ENCODE data around the gene LY86.
A peak's percentile ranks its signal among the peaks of the same experiment; 100 is the strongest.

Gene LY86

DNA sequence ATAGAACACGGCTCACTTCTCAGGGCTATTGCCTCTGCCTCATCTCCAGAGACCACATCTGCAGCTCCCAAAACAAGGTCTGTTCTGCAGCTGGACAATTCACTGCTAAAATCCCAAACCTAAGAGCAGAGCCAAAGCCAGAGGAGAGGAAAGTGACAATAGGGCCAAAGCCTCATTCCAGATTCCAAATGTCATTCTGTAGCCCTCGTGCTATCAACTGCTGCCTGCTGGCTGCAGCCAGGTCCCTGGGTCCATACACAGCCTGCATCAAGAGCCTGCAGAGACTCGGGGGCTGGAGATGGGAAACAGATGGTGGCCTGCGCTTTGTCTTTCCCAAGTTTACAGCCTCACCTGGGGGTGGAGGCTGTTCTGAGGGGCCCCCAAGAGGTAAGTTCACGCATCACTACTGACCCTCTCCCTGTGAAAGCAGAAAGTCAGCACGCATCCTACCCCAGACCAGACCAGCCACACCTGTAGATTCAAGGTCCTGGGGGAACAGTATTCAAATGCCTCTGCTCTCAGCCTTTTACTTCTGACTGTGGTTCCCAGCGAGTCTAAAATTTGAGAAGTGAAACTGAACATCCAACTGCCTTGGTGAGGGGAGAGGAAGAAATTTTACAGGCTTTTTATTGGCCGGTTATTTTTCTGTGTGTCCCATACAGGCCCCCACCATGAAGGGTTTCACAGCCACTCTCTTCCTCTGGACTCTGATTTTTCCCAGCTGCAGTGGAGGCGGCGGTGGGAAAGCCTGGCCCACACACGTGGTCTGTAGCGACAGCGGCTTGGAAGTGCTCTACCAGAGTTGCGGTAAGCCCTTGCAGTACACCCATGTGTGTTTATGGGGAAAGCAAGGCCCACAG, at the start of gene LY86:
TSS of gene LY86 (plus strand) at position 657 of the 860 bp plus-strand sequence. CDS start at position 672, 15 bp downstream.
- no peak for DNase-seq

DNA sequence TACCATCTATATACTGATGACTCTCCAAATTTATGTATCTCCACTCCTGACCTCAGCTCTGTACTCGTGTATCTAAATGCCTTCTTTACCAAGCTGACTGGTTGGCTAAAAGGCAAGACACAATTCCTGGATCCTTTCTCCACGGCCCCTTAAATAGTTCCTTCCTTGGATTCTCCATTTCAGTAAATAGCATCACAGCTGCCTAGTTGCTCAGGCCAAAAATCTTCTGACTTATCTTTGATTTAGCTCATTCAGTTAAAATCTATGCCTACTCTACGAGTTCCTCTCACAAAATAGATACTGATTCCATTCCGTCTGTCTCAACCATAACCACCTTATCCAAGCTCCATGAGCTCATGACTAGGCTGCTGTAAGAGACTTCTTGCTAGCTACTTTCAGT, 49.5 kb upstream of the LY86 start:
- no peak for DNase-seq

DNA sequence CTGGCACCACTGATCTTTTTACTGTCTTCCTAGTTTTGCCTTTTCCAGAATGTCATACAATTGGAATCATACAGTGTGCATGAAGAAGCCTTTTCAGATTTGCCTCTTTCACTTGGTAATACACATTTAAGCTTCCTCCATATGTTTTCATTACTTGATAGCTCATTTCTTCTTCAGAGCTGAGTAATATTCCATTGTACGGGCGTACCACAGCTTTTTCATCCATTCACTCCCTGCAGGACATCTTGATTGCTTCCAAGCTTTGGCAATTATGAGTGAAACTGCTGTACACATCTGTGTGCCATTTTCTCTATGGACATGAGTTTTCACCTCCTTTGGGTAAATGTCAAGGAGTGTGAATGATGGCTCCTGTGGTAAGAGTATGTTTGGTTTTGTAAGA, 46.2 kb upstream of the LY86 start:
- DNase-seq: no peak

DNA sequence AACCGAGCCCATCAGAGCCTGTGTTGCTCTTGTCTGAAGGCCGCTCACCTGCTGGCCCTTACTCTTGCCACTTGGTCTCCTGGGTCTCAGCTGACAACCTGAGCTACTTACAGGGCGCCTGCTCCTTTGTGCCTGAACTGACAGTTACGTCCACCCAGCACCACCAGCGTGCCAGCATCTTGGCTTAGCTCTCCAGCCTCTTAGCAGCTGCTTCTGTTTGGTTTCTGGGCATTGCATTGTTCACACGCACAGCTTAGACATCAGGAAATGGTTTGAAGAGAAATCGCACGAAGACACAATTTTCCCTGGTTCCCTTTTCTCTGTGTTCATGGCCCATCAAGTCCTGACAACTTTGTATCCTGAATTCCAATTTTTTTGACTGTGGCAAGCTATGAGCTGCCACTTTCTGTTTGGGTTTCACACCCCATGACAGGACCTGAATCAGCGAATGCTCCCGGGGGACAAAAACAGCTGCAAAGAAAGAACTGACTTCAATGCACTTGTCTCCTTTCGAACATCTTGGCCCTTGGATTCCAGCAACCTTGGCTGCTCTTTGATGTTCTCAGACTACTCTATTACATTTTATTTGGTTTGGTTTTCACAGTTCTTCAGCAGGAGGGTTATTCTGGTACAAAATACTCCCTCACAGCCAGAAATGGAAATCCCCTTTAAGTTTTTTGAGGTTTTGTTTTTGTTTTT, 45.2 kb upstream of the LY86 start:
- peak; percentile 70 for DNase-seq

DNA sequence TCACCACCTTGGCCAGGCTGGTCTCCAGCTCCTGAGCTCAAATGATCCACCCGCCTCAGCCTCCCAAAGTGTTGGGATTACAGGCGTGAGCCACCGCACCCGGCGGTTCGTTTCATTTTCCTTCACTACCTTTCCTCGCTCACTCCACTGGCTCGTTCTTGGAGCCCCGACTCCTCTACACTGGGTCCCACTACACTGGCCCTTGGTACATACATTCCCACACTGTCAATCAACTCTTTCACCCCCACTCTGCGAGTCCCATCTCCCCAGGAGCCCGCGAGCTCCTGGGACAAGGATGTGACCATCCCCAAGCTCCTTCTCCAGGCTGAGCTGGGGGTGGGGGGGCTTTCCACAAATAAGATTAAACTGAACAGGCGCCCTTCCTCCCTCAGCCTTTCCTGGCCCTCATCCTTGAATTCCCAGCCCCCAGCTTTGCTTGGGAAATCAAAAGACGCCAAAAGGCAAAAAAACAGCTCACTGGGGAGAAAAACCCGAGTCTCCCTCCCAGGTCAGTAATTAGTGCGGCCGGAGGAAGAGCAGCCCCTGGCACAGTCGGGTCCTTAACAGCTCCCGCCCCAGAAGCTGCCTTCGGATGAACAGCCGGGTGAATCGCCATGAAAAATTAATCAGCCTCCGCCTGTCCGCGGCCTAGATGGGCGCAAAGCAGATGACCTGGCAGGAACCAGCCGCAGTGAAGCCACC, 42.8 kb upstream of the LY86 start:
- DNase-seq: no peak

DNA sequence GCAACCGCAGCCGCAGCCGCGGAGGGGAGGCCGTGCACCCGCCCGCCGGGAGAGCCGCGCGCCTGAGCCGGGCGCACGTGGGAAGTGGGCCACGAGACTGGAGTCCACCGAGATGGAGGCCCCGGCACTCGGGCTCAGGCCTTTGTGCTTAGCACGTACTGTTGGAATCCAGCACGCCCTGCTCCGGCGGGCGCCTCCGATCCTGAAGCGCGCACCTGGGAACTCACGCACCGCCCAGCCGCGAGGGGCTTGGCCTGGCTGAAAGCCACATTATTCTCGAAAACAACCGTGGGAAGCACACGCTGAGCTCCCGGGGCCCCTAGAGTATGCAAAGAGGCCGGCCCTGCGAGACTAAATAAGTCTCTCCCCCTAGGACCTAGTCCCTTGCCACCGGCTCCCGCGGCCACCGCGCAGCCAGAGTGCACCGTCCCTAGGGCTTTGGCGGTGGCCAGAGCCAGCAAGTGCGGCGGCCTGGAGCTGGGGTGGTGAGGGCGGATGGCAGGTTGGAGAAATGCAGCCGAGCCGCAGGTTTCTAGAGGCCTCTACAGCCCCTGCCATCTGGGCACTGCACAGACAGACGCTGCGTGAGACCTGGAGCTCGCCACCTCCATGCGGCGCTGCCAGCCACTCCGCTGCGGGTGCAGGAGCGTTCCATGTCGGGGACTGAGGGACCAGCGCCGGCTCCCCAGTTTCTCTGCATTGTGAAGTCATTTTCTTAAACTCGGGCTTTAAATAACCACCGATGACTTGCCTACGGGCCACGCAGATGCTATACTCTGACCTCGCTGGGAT, 42.0 kb upstream of the LY86 start:
- peak; percentile 93 for DNase-seq

DNA sequence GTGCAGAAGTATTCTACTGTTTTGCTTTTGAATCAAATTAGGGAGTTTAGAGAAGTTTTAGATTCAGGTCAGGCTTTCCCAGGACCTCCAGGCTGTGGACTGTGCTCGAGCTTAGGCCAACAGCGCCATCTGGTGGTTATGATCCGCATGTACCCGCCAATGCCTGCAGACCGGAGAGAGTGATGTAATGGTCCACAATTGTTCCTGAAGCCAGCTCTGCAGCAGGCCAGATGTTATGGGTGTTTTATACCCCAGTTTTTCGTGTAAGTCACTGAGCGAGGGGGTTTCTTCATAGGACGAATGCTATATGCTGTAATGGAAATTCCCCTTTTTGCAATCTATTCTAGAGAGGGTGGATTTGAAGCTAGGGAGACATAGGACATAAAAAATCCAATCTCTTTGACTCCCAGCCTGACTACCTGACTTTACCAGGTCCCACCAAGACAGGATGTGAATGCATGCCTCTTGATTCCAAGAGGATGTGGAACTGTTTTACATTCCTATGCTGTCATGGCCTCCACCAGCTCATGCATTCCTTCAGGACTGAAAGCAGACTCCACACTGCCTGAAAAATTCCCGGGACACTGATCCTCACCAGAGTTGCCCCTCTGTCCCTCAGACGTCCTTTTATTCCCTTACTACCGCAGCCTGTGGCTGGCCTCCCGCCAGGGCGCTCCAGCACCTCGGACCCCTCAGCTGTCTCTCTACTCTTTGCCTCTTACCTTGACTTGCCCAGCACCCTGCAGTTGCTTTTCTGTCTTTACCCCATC, 41.2 kb upstream of the LY86 start:
- DNase-seq: peak; percentile 95

DNA sequence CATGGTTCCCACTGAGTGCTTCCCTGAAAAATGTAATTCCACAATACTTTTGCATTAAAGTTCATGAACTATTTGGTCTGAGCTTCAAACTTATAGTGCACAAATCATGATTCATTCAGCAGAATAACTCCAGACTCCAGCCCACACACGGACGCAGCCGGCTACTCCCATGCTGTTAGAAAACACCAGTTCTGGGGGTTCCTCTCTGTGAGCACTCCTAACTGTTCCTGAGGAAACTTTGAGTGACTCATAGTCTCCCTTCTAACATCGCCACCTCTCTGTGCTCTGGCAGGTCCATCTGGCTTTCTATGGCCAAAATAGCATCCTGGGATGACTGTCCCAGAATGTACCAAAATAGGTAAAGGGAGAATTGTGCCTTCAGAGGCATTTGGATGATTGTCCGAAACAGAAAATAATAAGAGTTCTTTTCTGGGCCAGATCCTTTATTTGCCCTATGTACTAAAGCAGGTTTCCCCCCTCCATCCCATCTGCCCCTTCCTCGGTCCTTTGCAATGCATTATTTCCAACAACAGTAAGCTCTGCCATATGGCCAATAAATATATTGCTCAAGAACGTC, 32.3 kb upstream of the LY86 start:
- DNase-seq: no peak

DNA sequence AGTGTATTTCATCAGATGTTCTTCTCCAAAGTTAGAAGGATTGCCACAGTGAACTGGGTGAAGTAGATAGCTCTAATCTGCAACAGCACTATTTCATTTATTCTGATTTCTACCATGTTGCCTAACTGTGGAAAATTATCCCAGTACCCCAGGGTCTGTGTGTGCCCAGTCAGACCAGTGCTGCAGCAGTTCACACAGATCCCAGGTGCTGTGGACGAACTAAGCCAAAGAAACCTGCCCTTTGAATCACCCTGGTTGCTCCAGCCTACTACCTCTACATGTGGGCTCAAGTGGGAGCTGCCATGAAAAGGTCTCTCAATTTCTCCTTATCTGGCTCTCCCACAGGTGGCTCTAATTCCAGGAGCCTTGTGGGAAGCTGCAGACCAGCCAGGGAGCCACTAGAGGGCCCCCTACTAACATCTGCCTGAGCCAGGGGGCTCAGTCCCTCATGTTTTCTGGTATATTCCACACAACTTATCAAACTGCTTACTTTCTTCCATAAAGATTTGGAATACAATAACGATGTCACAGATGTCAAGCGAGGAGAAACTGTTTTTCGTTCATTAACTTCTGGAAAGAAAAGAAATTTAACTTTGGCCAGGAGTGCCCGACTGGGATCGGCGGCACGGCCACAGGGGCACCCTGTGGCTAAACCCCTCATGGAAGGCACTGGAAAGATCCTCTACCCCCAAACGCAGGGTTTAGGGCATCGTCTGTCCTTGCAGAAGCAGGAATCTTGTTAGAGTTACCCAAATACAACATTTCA, 31.6 kb upstream of the LY86 start:
- DNase-seq: peak; percentile 72

DNA sequence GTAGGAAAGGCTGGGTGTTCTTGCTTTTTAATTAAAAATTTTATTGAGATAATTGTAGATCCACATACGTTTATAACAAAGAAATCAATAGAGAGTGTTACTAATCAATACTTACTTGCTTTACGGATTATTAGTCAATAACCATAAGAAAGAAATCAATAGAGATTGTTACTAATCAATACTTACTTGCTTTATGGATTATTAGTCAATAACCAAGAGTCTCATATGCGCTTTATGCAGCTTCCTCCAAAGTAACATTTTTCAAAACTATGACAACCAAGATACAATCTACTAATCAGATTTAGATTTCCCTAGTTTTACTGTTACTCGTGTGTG, 31.0 kb upstream of the LY86 start:
- no peak for DNase-seq

DNA sequence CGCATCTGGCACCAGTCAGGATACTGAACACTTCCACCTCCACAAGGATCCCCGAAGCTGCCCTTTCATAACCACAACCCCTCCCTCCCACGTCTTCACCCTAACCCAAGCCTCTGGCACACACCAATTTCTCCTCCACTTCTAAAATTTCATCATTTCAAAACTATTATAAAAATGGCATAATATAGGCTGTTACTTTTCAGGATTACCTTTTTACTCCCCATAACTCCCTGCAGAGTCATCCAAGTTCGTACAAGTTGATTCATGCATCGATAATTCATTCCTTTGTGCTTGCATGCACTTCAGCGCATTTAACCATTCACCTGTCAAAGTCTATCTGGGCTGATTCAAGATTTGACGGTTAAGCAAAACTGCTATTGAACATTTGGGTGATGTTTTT, 30.6 kb upstream of the LY86 start:
- peak; percentile 82 for DNase-seq

DNA sequence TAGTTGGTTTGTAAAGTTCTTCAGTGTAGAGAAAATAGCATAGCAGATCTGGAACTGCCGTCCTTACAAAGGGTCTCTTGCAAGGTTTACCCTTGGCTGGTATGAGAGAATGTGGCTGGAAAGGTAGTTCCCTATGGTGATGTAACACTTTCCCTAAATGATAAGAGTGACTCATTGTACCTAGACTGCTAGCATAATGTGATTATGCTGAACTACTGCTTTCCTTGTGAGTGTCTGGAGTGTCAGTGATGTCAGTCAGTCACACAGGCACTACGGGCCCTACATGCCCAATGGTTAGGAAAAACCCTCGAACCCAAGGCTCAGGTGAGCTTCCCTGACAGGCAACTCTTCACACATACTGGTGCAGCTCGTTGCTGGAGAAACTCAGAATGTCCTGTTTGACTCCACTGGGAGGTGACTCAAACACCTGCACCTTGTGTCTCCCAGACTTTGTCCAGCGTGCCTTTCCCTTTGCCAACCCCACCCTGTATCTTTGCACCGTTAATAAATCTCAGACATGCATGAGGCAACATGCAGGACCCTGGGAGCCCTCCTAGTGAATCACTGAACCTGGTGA, 28.4 kb upstream of the LY86 start:
- no peak for DNase-seq

DNA sequence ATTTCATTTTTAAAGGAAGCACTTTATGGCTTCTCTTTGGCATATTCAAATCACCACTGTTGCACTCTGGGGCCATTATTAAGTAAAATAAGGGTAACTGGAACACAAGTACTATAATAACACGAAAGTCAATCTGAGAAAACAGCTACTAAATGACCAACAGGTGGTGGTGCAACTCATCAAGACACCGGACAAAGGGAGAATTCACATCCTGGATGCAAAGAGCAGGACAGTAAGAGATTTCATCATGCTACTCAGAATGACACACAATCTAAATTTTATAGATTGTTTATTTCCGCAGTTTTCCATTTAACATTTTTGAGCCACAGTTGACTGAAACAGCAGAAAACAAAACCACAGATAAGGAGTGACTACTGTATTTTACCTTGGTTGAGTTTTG, 27.6 kb upstream of the LY86 start:
- DNase-seq: no peak

DNA sequence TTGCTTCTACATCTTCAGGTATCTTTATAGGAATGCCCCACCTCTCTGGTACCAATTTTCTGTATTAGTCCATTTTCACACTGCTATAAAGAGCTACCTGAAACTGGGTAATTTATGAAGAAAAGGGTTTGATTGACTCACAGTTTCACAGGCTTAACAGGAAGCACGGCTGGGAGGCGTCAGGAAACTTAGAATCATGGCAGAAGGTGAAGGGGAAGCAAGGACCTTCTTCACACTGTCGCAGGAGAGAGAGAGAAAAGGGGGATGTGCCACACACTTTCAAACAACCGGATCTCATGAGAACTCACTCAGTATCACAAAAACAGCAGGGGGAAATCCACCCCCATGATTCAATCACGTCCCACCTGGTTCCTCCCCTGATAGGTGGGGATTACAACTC, 24.4 kb upstream of the LY86 start:
- DNase-seq: no peak

DNA sequence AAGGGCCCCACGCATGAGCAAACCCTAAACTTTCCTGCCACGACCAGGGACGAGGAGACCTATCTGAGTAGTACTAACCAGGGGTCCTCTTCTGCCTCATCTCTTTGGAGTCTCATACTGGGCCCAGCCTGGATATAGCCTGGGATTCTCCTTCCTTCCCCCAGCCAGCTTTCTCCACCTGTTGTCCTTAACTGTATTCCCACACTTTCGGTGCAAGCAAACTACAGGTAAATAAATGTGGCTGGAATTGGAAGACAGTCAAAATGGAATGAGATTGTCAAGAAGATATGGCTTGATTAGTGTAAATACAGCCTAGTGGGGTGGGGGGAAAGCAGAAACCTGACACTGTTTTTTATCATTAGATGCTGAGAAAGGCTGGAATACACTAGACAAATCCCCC, 23.5 kb upstream of the LY86 start:
- DNase-seq: no peak

DNA sequence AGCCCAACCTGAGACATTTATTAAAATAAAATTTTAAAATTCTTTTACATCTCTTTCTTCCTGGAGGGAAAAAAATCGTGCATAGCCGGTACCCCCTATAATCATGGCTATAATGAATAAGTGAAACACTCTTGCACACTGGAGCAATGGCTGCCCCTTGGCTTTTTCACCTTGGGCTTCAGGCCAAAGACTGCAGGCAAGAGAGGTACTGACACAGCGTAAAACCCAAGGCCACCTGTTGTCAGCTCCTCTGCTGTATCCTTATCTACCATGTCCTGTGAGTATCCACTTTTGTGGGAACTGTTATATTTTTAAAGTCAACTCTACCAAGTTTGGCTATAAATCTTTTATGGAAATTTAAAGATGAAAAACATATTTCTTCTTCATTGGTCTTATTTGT, 23.0 kb upstream of the LY86 start:
- no peak for DNase-seq

DNA sequence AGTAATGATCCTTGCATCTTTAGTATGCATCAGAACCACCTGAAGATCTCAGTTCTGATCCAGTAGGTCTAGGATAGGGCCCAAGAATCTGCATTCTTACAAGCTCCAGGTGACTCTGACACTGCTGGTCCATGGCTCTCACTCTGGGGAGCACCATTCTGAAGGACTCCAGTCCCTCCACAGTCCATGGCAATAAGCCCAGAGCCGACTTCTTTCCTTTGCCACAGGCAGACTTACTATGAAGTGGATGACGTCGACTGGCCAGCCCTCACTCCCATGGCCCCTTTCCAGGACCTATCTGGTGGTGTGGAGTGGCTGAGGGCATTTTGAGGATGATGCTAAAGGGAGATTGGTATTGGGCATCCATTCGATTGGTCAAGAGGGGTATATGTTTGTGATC, 21.8 kb upstream of the LY86 start:
- no peak for DNase-seq

DNA sequence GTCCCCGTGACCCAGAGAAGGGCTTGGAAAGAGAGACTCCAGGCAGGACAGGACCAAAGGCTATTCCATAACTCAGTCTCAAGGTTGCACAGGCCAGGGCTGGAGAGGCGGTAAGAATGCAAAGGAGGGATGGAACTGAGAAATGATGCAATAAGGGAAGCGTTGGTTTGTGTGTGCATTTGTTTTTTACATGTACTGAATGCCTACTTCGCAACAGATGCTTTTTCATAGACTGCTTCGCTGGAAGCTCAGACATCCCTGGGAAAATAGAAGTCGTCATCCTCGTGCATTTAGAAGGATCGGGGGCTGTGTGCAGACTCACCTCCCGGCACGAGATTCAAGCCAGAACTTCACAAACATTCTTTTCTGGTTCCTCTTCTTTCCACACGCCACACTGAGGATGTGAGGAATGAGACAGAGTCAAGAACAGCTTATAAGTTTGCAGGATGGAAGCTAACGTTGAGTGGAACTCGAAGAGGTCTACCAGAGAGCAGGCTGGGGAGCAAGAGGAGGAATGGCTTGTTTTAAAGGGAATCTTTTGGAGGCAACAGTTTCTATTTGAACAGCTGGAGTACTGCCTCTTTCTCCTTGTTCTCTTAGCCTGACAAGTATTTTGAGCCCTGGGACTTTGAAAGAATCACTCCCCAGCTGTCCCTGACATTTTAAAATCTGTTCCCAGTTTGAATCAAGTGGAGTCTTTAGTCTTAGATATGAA, 19.3 kb upstream of the LY86 start:
- no peak for DNase-seq

DNA sequence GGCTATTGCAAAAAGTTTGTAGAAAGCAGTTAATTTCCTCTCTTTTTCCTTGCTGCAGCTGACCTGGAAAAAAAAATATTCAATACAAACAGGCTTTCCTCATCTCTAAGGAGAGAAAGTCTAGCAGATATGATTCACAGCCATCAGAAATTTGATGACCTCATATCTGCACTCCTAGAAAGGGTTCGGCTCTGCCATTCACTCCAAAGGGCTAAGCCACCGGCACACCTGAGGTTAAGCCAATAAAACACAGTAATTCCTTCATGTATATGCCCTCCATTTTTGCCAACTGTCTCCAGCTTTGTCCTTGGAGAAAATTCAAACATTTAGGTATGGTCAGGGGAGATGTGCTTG, 18.7 kb upstream of the LY86 start:
- no peak for DNase-seq

Data from retina (tissue), 1 donor.